NCI-H2196 (cell line): ENCODE measurements around the gene DLG3.

Experiments used
- DNase-seq: peaks from one replicate; lab custom pipeline; 2025; ENCODE audit not compliant: unreplicated experiment; lab: John Stamatoyannopoulos, UW

Gene DLG3

GRCh38 chrX:70476166-70476933 lies 31.7 kb downstream of the DLG3 start:
- DNase-seq, result no peak

DNA sequence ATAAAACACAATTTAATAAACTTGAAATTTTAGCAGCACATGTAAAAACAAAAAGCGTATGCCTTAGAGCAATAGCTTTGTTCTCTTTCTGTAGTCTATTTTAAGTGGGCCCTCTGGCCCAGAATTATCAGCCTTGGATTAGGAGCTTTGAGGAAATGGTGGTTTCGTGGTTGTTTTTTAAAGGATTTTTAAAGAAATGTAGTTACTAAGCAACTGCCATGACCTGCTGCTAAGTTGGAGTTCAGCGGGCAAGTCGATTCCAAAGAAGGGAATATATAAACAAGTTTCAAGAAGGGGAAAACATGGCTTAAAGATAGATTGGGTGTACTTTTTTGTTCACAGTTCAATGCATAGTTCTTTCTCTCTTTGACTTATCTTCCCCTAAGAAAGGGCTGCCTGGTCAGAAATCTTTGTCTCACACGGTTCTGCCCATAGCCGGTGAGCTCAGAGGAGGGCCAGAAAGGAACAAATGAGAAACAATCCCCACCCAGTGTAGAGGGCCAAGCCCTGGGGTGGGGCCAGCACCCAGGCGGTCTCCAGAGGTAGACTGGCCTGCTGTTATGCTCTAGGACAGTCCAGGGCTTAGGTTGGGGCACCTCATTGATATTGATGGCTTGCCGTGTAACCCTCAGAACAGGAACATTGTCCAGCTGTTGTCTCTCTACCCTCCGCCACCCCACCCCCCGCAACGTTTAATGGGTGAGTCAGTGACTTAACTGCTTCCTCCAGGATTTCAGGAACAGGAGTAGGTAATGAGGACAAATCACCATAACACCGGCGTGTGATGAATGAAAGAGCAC lies 32.5 kb downstream of the DLG3 start:
- DNase-seq, result peak; percentile 12

GRCh38 chrX:70477734-70478075 lies 33.1 kb downstream of the DLG3 start:
- DNase-seq, result no peak

DNA sequence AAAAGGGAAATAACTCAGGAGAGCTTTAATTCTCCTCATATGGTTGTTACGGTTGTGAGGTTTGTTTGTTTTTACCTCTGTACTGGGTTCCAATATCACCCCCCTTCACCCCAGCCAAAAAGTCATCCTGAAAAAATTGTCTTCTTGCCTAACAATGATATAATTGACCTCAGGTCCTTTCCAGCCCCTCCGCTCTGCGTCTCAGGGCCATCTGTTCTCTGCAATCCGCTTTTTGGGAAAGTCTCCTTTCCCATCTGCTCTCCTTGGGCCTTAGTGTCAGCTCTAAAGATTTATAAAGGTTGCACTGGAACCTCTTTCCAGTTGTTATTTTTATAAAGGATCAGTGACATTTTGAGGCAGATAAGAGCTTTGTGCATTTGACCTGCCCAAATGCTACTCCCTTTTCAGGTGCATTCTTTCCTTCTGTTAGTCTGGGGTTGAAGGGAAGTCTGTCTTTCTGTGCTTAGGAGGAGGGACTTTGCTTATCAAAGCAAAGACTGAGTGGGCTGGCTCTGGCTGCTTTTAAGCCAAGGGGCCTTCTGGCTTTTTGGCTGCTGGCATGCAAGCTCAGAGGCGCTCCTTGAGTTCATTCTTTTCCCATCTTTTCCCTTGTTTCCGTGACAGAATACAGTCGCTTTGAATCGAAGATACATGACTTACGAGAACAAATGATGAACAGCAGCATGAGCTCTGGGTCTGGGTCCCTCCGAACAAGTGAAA lies 34.1 kb downstream of the DLG3 start:
- no peak for DNase-seq

- DNase-seq, result no peak
Observed at GRCh38 chrX:70479247-70479921, 34.7 kb downstream of the DLG3 start.

GRCh38 chrX:70479922-70480659 lies 35.5 kb downstream of the DLG3 start:
- peak; percentile 22 for DNase-seq

DNA sequence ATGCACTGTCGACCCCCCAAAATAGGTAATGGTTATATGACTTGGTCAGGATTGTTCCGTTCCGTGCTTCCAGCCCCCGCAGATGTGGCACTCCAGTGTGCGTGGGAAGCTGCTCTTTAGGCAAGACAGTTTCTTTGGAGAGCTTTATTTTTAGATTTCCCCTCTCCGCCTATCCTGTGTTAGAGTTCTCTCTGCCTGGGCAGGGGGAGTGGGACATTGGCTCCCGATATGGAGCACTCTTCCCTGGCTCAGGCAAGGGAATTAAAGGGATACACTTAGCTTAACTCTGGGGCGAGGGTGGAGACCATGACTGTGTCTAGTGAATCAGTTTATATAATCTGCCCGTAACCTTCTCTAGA lies 36.0 kb downstream of the DLG3 start:
- DNase-seq, result no peak

- no peak for DNase-seq
Observed at GRCh38 chrX:70481471-70482270, 37.0 kb downstream of the DLG3 start.

DNA sequence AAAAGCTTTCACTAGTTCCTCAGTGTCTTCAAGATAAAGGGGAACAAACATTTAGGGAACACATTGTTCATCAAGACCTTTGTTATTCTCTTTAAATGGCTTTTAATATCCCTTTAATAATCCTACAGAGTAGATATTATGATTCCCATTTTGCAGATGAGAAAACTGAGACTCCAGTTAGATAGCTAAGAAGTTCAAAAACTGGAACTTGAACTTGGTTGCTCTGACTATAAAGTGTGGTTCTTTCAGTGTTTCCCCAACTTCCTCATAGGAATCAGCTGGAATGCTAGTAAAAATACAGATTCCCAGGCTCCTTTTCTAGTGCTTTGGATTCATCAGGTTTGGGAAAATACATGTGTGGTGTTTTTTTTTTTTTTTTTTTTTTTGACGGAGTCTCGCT lies 37.7 kb downstream of the DLG3 start:
- no peak for DNase-seq

DNA sequence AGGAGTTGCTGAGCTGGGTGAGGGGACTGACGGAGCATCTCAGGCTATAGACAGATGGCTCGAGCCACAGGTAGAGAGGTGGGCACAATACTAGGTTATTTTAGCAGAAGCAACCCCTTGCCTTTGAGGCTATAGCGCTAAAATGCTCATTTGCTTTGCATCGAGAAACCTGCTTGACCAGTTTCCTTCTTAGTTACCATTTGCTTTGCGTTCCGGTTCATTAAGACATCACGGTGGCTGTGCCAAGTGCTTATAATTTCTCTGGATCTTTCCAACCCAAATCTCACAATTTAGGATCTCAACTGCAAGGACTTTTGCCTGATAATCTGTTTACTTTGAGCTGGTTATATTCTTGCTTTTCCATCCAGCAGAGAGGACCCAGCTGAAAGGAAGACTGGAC lies 40.8 kb downstream of the DLG3 start:
- peak; percentile 46 for DNase-seq

GRCh38 chrX:70488856-70489255 lies 44.2 kb downstream of the DLG3 start:
- no peak for DNase-seq

- no peak for DNase-seq
Observed at GRCh38 chrX:70494441-70494840, 49.8 kb downstream of the DLG3 start.

- no peak for DNase-seq
Observed at GRCh38 chrX:70496491-70496890, 51.9 kb downstream of the DLG3 start.

DNA sequence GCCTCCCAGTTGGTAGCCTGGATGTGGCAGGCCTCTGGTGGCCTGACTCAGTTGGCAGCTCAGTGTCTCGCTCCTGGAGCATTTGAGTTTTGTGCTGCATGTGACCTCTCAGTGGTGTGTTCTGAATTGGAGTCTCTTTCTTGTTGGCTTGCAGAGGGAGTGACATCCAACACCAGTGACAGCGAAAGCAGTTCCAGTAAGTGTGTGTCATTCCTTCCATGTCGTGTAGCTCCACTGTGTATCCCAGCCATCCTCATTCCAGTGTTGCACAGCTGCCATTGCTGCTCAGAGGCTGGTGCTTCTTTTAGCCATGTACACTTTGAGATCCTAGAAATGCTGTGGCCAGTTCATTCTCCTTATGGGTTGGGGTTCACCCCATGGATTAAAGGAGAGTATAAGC lies 52.4 kb downstream of the DLG3 start:
- no peak for DNase-seq

DNA sequence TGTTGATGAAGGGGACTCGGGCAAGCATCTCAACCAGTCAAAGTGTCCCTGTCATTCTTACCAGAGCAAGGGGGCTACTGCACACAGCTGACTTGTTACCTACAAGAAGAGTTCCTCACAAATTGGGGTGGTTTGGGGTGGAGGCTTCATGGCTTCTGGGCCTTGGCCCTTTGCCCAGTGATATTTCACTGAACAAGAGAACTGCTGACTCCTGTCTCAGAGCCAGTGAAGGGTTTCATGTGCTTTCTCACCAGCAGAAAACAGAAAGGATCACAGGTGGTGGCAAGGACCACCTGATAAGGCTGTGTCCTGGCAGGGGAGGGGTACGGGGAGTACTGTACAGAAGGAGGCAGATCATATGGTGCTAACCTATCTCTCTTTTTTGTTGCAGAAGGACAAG lies 53.5 kb downstream of the DLG3 start:
- DNase-seq, result no peak

DNA sequence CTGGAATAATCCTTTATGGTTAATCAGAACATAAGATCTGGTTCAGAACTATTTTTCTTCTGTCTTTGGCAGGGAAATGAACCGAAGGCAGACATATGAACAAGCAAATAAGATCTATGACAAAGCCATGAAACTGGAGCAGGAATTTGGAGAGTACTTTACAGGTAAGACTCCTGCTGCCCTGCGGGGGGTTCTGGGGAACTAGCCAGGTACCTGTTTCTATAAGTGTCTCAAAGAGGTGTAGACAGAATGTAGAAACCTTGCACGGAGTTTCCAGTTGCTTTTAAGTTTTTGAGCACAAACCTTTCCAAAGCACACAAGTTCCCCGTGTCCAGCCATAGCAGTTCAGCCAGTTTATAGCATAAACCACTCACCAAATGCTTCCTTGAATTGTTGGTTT lies 56.2 kb downstream of the DLG3 start:
- no peak for DNase-seq

GRCh38 chrX:70504772-70505450 lies 60.3 kb downstream of the DLG3 start:
- no peak for DNase-seq

DNA sequence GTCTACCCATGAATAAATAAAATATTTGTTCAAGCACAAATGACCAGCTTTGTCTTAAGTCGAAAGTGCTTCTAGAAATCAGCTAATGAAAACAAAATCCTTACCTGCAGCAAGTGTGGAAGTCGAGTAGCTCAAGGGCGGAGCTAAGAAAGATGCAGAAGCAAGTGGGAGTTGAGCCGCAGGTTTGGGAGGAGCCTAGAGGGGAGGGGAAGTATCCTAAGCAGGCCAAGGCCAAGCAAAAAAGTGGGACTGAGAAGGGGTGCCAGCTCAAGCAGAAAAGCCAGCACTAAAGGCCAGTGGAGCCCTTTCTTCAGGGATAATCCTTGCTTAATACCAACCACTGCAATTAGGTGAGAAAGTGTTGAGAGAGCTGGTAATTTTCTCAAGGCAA lies 60.8 kb downstream of the DLG3 start:
- DNase-seq, result no peak

GRCh38 chrX:70508296-70508911 lies 63.8 kb downstream of the DLG3 start:
- DNase-seq, result peak; percentile 21
